ENCODE results near the gene ARHGAP6. TPM values are rescaled to one million over a fixed set of nuclear protein-coding genes. Genes with fewer than 3 reads are reported as not detected.
A peak's percentile ranks its signal among the peaks of the same experiment; 100 is the strongest.

ARHGAP6 gene
- total and polyA plus RNA-seq, 9 of the 15 experiments (the other 6 are each of a cell fraction or from before 2014, with no cell fraction given) = 12.5 to 63.6 (median 41.8) TPM

GRCh38 chrX:11663875-11664210, 1.9 kb downstream of the ARHGAP6 start (continued):
- TF ChIP-seq MCM5 (IDR thresholded peaks at IDR 0.05; ENCODE audit: low read depth) = no peak
- no peak for TF ChIP-seq THRAP3 (IDR thresholded peaks at IDR 0.05; ENCODE audit: borderline replicate concordance)
- no peak for TF ChIP-seq ZKSCAN1 (IDR thresholded peaks at IDR 0.05; ENCODE audit: low read depth, low read length)
- no peak for TF ChIP-seq ZNF263 (CRISPR knock-in tag; IDR thresholded peaks at IDR 0.05; ENCODE audit: borderline replicate concordance)
- TF ChIP-seq HDGF (IDR thresholded peaks at IDR 0.05) = no peak
- TF ChIP-seq RB1 (IDR thresholded peaks at IDR 0.05; ENCODE audit: low read depth) = no peak
- no peak for TF ChIP-seq PTBP1 (IDR thresholded peaks at IDR 0.05; ENCODE audit: low read depth, low read length)
- no peak for TF ChIP-seq ZNF512 (tag; IDR thresholded peaks at IDR 0.05)

GRCh38 chrX:11655282-11656015, 10.3 kb downstream of the ARHGAP6 start:
- Histone ChIP-seq H2AFZ (ENCODE audit: low read depth, low read length) (no peak overlapping the region), H3K4me2 (ENCODE audit: insufficient read depth, low read length) (no peak overlapping the region), H3K4me1 (replicated peaks in 1 of 2; ENCODE audit: control insufficient read depth in 2 of 2, insufficient read depth in 2 of 2, low read length in 2 of 2) (no peaks in the 10 kb centered on the region), H3K27ac (ENCODE audit: extremely low read depth, low read depth, low read length) (no peak overlapping the region), H3K9ac (ENCODE audit: insufficient read depth in 1 of 2, low read depth in 2 of 2, low read length in 2 of 2) (no peak overlapping the region), H3K79me2 (ENCODE audit: control insufficient read depth, insufficient read depth, low read length) (no peaks in the 10 kb centered on the region), H3K27me3 (ENCODE audit: control insufficient read depth in 2 of 2, insufficient read depth in 2 of 2, low read length in 2 of 2) (no peaks in the 10 kb centered on the region), H3K9me3 (replicated peaks; ENCODE audit: control insufficient read depth, insufficient read depth, low read depth, low read length) (no peaks in the 10 kb centered on the region), H3K36me3 (ENCODE audit: control insufficient read depth, insufficient read depth, low read length) (no peaks in the 10 kb centered on the region), H3K9me1 (ENCODE audit: control insufficient read depth, insufficient read depth, low read length) (no peaks in the 10 kb centered on the region), H3K4me3 (no peak overlapping the region), H4K20me1 (replicated peaks; ENCODE audit: control insufficient read depth, insufficient read depth, low read length) (no peaks in the 10 kb centered on the region)
- POLR2A ChIA-PET = interaction anchor here (0.6 kb wide), 1 partner anchor 893 kb away, joined by 3 read pairs; no protein-coding TSS in a partner anchor
- intact Hi-C loops (cut with micrococcal nuclease) = no loop called here
- FAIRE-seq = no peak
- DNase-seq (ENCODE audit: extremely low read depth in 1 of 4, low spot score in 3 of 4) = no peak
- BruUV-seq (replicated peaks) = no TSS peak
- ATAC-seq = no peak
- in situ Hi-C loops (cut with MboI) = no loop called here
- WGBS (ENCODE audit: insufficient coverage, low coverage, missing lambda C conversion rate) = 0% methylated on average over 7 of the region's 7 CpGs
- CTCF ChIA-PET (ENCODE audit: low intra/inter-chr PET ratio) = no interaction called here
- TF ChIP-seq ZNF384 (IDR thresholded peaks at IDR 0.05; ENCODE audit: low read depth, low read length) = no peak
- TF ChIP-seq THRAP3 (IDR thresholded peaks at IDR 0.05; ENCODE audit: borderline replicate concordance) = no peak
- TF ChIP-seq KHSRP (IDR thresholded peaks at IDR 0.05) = no peak
- no peak for TF ChIP-seq CBFB (CRISPR knock-in tag; IDR thresholded peaks at IDR 0.05)
- peak; percentile 52; the same call in 1 of the 2 replicates for TF ChIP-seq NFE2 (IDR thresholded peaks at IDR 0.05; ENCODE audit: low read depth)
- no peak for TF ChIP-seq ZNF224 (CRISPR knock-in tag; IDR thresholded peaks at IDR 0.05)
- no peak for TF ChIP-seq CTBP1 (IDR thresholded peaks at IDR 0.05; ENCODE audit: borderline replicate concordance)
